WI38 (cell line): ENCODE results near the gene CALN1.

Experiments
- H3K4me3 ChIP-seq: 2 replicates; pipeline ENCODE4 v1.5.1; 2011; ENCODE audit warnings: low read depth, mild to moderate bottlenecking, control low read depth, low read length
- TF ChIP-seq, protein P1 (sequence below): IDR thresholded peaks from 2 replicates; pipeline ENCODE4 v1.5.1; 2012; ENCODE audit warnings: low read depth, mild to moderate bottlenecking, control low read depth, low read length

The CALN1 gene

DNA sequence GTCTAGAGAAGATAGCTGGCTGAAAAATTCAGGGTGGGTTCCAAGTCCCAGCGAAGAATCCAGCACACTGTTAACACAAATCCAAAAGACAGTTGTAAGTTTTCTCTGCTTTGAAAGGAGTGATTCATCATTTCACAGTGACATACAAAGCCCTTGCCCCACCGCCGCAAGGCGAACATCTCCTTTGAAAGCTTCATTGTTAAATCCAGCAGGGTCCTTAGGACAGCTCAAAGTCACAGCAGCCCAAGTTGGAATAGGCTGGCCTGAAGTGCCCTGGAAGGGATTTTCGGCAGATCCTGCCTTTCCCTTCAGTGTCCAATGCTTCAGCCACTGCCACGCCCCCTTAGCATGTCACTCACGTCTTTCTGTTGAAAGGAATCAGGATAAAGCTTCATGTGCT is 526.1 kb downstream of the CALN1 start:
- no peak overlapping the region for H3K4me3 ChIP-seq
- TF ChIP-seq, protein P1, sequence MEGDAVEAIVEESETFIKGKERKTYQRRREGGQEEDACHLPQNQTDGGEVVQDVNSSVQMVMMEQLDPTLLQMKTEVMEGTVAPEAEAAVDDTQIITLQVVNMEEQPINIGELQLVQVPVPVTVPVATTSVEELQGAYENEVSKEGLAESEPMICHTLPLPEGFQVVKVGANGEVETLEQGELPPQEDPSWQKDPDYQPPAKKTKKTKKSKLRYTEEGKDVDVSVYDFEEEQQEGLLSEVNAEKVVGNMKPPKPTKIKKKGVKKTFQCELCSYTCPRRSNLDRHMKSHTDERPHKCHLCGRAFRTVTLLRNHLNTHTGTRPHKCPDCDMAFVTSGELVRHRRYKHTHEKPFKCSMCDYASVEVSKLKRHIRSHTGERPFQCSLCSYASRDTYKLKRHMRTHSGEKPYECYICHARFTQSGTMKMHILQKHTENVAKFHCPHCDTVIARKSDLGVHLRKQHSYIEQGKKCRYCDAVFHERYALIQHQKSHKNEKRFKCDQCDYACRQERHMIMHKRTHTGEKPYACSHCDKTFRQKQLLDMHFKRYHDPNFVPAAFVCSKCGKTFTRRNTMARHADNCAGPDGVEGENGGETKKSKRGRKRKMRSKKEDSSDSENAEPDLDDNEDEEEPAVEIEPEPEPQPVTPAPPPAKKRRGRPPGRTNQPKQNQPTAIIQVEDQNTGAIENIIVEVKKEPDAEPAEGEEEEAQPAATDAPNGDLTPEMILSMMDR = no peak

DNA sequence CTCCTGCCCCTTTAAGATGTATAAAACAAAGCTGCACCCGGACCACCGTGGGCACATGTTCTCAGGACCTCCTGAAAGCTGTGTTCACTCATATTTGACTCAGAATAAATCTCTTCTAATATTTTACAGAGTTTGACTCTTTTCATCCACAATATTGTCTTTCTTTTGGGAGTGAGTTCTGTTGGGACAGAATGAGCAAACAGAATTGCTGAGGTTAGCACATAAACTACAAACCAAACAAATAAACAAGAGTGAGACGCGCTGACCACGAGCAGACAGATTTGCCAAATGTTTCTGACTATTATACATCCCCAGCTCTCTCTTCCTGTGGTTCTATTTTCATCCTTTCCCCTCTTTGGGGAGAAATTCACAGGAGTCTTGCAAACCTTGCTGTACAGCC is 526.7 kb downstream of the CALN1 start:
- TF ChIP-seq, protein P1 = no peak
- no peak overlapping the region for H3K4me3 ChIP-seq

DNA sequence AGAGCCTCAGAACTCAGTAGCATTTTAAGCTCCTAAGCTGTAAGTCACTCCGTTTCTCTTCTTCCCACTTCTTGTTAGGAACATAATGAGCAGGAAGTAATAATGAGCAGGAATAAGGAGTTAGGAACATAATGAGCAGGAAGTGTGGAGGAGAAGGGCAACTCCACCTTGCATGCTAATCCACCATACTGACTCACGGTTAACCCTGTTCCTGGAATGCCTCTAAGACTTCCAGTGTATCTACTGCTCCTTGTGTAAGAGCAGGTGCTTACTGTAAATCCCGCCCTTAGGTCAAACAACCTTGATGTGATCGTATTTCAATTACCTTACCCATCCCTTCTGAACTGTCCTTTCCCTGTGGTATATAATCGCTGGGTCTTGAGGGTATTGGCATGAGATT is 528.7 kb downstream of the CALN1 start:
- no peak overlapping the region for H3K4me3 ChIP-seq
- TF ChIP-seq, protein P1 = no peak

DNA sequence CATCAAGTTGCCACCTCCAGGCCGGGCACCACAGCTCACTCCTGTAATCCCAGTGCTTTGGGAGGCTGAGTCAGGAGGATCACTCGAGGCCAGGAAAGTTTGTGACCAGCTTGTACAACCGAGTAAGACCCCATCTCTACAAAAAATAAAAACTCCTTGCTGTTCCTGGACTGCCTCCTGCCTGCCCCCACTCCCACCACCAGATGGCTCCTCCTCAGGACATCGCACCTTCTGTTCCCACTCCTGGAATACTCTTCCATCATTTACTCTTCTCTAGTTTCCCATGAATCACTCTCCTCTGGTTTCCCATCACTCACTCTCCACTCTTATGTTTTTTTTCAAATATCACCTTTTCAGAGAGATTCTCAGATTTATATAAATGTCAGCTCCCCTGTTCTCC is 540.7 kb downstream of the CALN1 start:
- no peak overlapping the region for H3K4me3 ChIP-seq
- TF ChIP-seq, protein P1 = no peak

DNA sequence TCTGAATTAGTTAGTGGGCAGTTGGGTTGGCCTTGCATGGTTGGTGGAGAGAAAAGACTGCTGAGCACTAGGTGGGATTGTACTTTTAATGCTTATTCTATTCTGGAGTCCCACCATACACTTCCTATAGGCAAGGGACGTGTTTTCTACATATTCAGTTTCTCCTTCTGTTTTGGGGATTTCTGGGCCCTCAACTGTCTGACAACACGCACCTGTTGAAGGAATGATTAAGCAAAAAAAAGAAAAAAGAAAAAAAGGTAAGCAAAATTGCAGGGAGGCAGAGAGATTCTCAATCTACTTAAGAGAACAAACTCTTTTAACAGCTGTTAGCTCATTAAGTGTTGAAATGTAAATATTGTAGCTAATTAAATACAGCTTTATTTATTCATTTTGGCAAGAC is 541.3 kb downstream of the CALN1 start:
- no peak overlapping the region for H3K4me3 ChIP-seq
- TF ChIP-seq, protein P1 = no peak

DNA sequence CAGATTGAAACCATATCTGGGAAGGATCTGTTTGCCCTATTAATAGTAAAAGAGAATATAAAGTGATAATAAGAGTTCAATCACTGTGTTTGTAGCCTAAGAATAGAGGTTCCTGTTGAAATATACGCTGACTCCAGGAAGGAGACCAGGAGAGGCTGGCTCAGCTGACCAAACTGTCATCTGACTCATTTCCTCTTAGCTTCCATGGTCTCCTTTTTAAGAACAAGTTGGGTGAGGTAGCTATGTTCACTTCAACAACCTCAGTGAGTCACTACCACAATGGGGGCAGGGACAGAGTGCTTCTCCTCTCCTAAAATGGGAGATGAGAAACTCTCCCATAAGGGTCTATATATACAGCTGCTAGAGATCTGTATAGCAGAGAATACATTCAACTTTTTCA is 543.3 kb downstream of the CALN1 start:
- H3K4me3 ChIP-seq = no peak overlapping the region
- TF ChIP-seq, protein P1 = no peak

DNA sequence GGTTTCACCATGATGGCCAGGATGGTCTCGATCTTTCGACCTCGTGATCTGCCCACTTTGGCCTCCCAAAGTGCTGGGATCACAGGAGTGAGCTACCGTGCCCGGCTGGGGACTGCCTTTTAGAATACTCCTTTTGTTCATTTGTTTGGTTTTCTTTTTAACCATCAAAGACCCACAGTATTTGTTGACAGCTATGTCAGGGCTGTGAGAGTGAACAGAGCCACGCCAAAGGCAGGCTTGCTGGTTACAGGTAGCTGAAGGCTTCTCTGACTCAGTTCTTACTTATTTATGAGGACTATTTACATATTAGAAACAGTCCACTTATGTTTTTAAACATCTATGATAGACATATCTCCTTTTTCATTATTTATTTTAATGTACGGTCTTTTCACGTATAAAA is 544.5 kb downstream of the CALN1 start:
- no peak overlapping the region for H3K4me3 ChIP-seq
- TF ChIP-seq, protein P1 = no peak

DNA sequence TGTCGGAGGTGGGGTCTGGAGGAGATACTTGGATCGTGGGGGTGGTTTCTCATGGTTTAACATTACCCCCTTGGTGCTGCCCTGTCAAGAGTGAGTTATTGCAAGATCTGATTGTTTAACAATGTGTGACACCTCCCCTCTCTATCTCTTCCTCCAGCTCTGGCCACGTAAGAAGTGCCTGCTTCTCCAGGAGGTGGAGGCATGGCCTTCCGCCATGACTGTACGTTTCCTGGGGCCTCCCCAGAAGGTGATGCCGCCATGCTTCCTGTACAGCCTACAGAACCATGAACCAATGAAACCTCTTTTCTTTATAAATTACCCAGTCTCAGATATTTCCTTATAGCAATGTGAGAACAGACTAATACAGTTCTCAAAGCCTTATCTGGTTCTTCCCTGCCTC is 547.0 kb downstream of the CALN1 start:
- no peak overlapping the region for H3K4me3 ChIP-seq
- TF ChIP-seq, protein P1 = no peak
